ENCODE data around the gene MAK.
A peak's percentile ranks its signal among the peaks of the same experiment; 100 is the strongest.
"Not testable (repeated sequence)": the region's sequence is repeated elsewhere in the genome, so short reads cannot be mapped to it uniquely, and the experiment has no call there.

Gene MAK

GRCh38 chr6:10837995-10838793, at the start of gene MAK:
TSS of gene MAK (minus strand) at chr6:10838539. CDS start at chr6:10830648, 7,891 bp downstream.
- Histone ChIP-seq H3K4me3 (ENCODE audit: low read depth, low read length) (peak within 1 kb of the TSS; percentile 81), H3K36me3 (ENCODE audit: control insufficient read depth, insufficient read depth, low read length) (no peaks in the 10 kb centered on the region), H3K27ac (ENCODE audit: low read depth, low read length) (peak within 1 kb of the TSS; percentile 90), H3K27me3 (ENCODE audit: control insufficient read depth, insufficient read depth, low read length) (peaks cover 17% of the 10 kb centered on the region), H3K9ac (ENCODE audit: low read depth, low read length) (peak within 1 kb of the TSS; percentile 43; the same call in 1 of the 2 replicates), H3K4me1 (ENCODE audit: control insufficient read depth, insufficient read depth, low read length) (0 out of 2 replicates have a peak, but pooled peaks cover 4% of the 10 kb centered on the region), H3K9me3 (ENCODE audit: control insufficient read depth, insufficient read depth, low read length) (no peaks in the 10 kb centered on the region; the same call in 1 of the 2 replicates)

DNA sequence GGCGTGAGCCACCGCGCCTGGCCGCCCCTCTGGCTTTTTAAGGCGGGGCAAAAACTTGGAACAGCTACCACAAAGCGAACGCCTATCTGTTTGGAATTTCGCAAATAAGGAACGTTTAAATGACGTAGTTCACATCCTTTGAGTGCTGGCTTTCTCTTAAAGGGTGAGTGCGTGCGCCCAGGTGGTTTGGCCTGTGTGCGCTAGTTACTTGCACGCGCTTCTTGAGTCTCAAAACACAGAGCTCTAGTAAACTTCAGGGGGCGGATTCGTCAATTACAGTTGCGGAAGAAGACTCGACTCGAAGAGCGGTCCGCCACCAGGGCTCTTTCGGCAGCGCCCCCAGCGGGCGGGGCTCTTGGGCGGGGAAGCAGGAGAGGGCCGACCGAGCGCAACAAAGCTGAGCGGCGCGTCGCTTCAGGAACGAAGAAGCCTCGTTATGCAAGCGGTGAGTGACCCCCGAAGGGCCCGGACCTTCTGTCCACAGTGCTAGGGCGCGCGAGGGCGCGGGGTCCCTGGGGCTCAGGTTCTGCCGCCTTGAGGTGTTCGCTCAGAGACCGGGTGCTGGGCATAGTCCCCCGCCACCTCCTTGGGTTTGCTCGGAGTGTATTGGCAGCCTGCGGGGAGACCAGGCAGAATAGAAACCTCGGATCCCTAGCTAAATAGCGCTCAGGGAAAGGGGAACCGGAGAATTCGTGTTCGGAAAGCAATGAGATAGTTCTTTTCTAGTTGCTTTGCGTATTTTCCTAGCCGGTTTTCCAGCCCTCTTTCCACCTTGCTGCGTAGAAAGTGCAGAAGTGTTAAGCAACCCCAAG, 48.6 kb upstream of the MAK start, which contains the start of gene SYCP2L:
TSS of gene SYCP2L (plus strand) at position 362 of the 812 bp plus-strand sequence. CDS start at position 437, 75 bp downstream.
- Histone ChIP-seq H3K4me3 (ENCODE audit: low read depth, low read length) (peak within 1 kb of the TSS; percentile 94), H3K27me3 (ENCODE audit: control insufficient read depth, insufficient read depth, low read length) (peaks cover 46% of the 10 kb centered on the region), H3K36me3 (ENCODE audit: control insufficient read depth, insufficient read depth, low read length) (no peaks in the 10 kb centered on the region), H3K27ac (ENCODE audit: low read depth, low read length) (peak within 1 kb of the TSS; percentile 79), H3K9ac (ENCODE audit: low read depth, low read length) (peak within 1 kb of the TSS; percentile 77), H3K4me1 (ENCODE audit: control insufficient read depth, insufficient read depth, low read length) (no peaks in the 10 kb centered on the region), H3K9me3 (ENCODE audit: control insufficient read depth, insufficient read depth, low read length) (no peaks in the 10 kb centered on the region)

DNA sequence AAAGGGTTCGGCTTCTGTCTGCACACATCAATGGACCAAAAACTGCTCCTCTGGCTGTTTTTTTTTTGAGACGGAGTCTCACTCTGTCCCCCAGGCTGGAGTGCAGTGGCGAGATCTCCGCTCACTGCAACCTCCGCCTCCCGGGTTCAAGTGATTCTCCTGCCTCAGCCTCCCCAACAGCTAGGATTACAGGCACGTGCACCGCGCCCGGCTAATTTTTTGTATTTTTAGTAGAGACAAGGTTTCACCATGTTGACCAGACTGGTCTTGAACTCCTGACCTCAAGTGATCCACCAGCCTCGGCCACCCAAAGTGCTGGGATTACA, 48.0 kb upstream of the MAK start:
- peak overlapping the region; percentile 94 for H3K4me3 ChIP-seq (ENCODE audit: low read depth, low read length)
- not testable (repeated sequence) for H3K4me1 ChIP-seq (ENCODE audit: control insufficient read depth, insufficient read depth, low read length); H3K36me3 ChIP-seq (ENCODE audit: control insufficient read depth, insufficient read depth, low read length); H3K9me3 ChIP-seq (ENCODE audit: control insufficient read depth, insufficient read depth, low read length)
- H3K9ac ChIP-seq (ENCODE audit: low read depth, low read length) = peak overlapping the region; percentile 35; the same call in 1 of the 2 replicates
- peak overlapping the region; percentile 79 for H3K27ac ChIP-seq (ENCODE audit: low read depth, low read length)
- H3K27me3 ChIP-seq (ENCODE audit: control insufficient read depth, insufficient read depth, low read length) = peaks cover 52% of the 10 kb centered on the region

DNA sequence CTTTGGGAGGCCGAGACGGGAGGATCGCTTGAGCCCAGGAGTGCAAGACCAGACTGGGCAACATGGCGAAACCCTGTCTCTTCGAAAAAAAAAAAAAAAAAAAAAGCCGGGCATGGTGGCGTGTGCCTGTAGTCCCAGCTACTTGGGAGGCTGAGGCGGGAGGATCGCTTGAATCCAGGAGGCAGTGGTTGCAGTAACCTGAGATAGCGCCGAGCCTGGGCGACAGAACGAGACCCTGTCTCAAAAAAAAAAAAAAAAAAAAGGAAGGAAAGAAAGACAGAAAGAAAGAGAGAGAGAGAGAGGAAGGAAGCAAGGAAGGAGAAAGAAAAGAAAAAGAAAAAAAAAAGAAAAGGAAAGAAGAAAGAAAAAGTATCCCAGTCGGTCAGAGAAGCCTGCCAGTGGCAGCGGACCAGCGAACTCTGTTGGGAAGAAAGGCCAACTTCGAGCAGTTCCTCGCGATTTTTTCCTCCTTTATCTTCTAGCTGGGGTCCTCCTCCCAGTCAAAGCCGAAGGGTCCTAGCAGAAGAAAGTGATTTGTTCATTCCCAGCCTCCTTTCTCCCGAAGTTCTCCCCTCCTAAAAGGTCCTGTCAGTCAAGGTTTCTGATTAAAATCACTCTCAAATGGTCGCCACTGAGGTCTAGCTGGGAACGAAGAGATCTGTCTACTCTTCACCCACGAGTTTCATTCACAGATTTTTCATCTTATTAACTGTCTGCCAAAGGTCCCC, 46.1 kb upstream of the MAK start:
- Histone ChIP-seq H3K36me3 (ENCODE audit: control insufficient read depth, insufficient read depth, low read length) (no peaks in the 10 kb centered on the region), H3K4me1 (ENCODE audit: control insufficient read depth, insufficient read depth, low read length) (0 out of 2 replicates have a peak, but pooled peaks cover 4% of the 10 kb centered on the region), H3K27ac (ENCODE audit: low read depth, low read length) (no peak overlapping the region), H3K9ac (ENCODE audit: low read depth, low read length) (no peak overlapping the region), H3K4me3 (ENCODE audit: low read depth, low read length) (peak overlapping the region; percentile 68), H3K27me3 (ENCODE audit: control insufficient read depth, insufficient read depth, low read length) (peaks cover 71% of the 10 kb centered on the region), H3K9me3 (ENCODE audit: control insufficient read depth, insufficient read depth, low read length) (no peaks in the 10 kb centered on the region)

- peaks cover 75% of the 10 kb centered on the region for H3K27me3 ChIP-seq (ENCODE audit: control insufficient read depth, insufficient read depth, low read length)
- no peaks in the 10 kb centered on the region for H3K36me3 ChIP-seq (ENCODE audit: control insufficient read depth, insufficient read depth, low read length)
- no peak overlapping the region for H3K27ac ChIP-seq (ENCODE audit: low read depth, low read length)
- H3K9me3 ChIP-seq (ENCODE audit: control insufficient read depth, insufficient read depth, low read length) = no peaks in the 10 kb centered on the region
- H3K4me1 ChIP-seq (ENCODE audit: control insufficient read depth, insufficient read depth, low read length) = 0 out of 2 replicates have a peak, but pooled peaks cover 4% of the 10 kb centered on the region
- peak overlapping the region; percentile 68 for H3K4me3 ChIP-seq (ENCODE audit: low read depth, low read length)
- no peak overlapping the region for H3K9ac ChIP-seq (ENCODE audit: low read depth, low read length)
Measured at GRCh38 chr6:10883312-10884244, 45.2 kb upstream of the MAK start.

DNA sequence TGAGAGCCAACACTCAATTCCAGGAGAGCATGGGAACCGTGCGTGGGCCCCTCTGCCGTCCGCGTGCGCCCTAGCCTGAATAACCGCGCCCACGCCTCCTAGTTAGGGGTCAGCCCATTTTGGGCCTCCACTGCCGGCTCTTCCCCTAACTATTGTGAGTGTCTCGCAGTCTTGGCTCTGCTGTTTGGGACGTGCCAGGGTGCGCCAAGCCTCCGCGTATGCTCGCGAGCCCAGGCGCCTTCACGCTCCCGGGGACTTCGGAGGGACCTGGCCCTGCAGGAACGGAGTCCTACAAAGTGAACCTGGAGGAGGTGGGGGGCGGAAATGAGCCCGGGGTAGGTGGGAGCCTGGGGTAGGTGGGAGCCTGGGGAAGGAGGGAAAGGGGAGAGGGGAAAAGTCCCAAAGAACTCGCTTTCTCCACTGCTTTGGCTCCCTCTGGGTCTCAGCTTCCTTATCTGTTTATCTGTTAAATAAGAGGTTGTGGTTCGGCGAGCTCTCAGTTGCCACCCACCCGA, 44.4 kb upstream of the MAK start:
- H3K27me3 ChIP-seq (ENCODE audit: control insufficient read depth, insufficient read depth, low read length) = peaks cover 73% of the 10 kb centered on the region
- no peak overlapping the region for H3K27ac ChIP-seq (ENCODE audit: low read depth, low read length)
- no peaks in the 10 kb centered on the region for H3K9me3 ChIP-seq (ENCODE audit: control insufficient read depth, insufficient read depth, low read length)
- H3K4me1 ChIP-seq (ENCODE audit: control insufficient read depth, insufficient read depth, low read length) = 0 out of 2 replicates have a peak, but pooled peaks cover 4% of the 10 kb centered on the region
- H3K4me3 ChIP-seq (ENCODE audit: low read depth, low read length) = peak overlapping the region; percentile 68
- H3K36me3 ChIP-seq (ENCODE audit: control insufficient read depth, insufficient read depth, low read length) = no peaks in the 10 kb centered on the region
- no peak overlapping the region for H3K9ac ChIP-seq (ENCODE audit: low read depth, low read length)

GRCh38 chr6:10882253-10882630, 43.9 kb upstream of the MAK start:
- peak overlapping the region; percentile 68 for H3K4me3 ChIP-seq (ENCODE audit: low read depth, low read length)
- H3K27ac ChIP-seq (ENCODE audit: low read depth, low read length); H3K9ac ChIP-seq (ENCODE audit: low read depth, low read length); H3K9me3 ChIP-seq (ENCODE audit: control insufficient read depth, insufficient read depth, low read length); H3K4me1 ChIP-seq (ENCODE audit: control insufficient read depth, insufficient read depth, low read length); H3K36me3 ChIP-seq (ENCODE audit: control insufficient read depth, insufficient read depth, low read length): not testable (repeated sequence)
- peaks cover 72% of the 10 kb centered on the region for H3K27me3 ChIP-seq (ENCODE audit: control insufficient read depth, insufficient read depth, low read length)

- no peak overlapping the region for H3K9ac ChIP-seq (ENCODE audit: low read depth, low read length)
- H3K27ac ChIP-seq (ENCODE audit: low read depth, low read length) = no peak overlapping the region
- H3K9me3 ChIP-seq (ENCODE audit: control insufficient read depth, insufficient read depth, low read length) = no peaks in the 10 kb centered on the region
- H3K36me3 ChIP-seq (ENCODE audit: control insufficient read depth, insufficient read depth, low read length) = no peaks in the 10 kb centered on the region
- H3K27me3 ChIP-seq (ENCODE audit: control insufficient read depth, insufficient read depth, low read length) = peaks cover 63% of the 10 kb centered on the region
- H3K4me1 ChIP-seq (ENCODE audit: control insufficient read depth, insufficient read depth, low read length) = 0 out of 2 replicates have a peak, but pooled peaks cover 4% of the 10 kb centered on the region
- H3K4me3 ChIP-seq (ENCODE audit: low read depth, low read length) = no peak overlapping the region
Measured at GRCh38 chr6:10880366-10880765, 42.0 kb upstream of the MAK start.

- Histone ChIP-seq H3K9me3 (ENCODE audit: control insufficient read depth, insufficient read depth, low read length) (no peaks in the 10 kb centered on the region), H3K27ac (ENCODE audit: low read depth, low read length) (no peak overlapping the region), H3K27me3 (ENCODE audit: control insufficient read depth, insufficient read depth, low read length) (peaks cover 38% of the 10 kb centered on the region), H3K4me1 (ENCODE audit: control insufficient read depth, insufficient read depth, low read length) (0 out of 2 replicates have a peak, but pooled peaks cover 4% of the 10 kb centered on the region), H3K9ac (ENCODE audit: low read depth, low read length) (no peak overlapping the region), H3K36me3 (ENCODE audit: control insufficient read depth, insufficient read depth, low read length) (no peaks in the 10 kb centered on the region), H3K4me3 (ENCODE audit: low read depth, low read length) (no peak overlapping the region)
Measured at GRCh38 chr6:10877871-10878270, 39.5 kb upstream of the MAK start.

GRCh38 chr6:10877012-10877411, 38.7 kb upstream of the MAK start:
- no peaks in the 10 kb centered on the region for H3K36me3 ChIP-seq (ENCODE audit: control insufficient read depth, insufficient read depth, low read length)
- 0 out of 2 replicates have a peak, but pooled peaks cover 4% of the 10 kb centered on the region for H3K4me1 ChIP-seq (ENCODE audit: control insufficient read depth, insufficient read depth, low read length)
- no peak overlapping the region for H3K4me3 ChIP-seq (ENCODE audit: low read depth, low read length)
- no peak overlapping the region for H3K9ac ChIP-seq (ENCODE audit: low read depth, low read length)
- H3K9me3 ChIP-seq (ENCODE audit: control insufficient read depth, insufficient read depth, low read length) = no peaks in the 10 kb centered on the region
- H3K27ac ChIP-seq (ENCODE audit: low read depth, low read length) = no peak overlapping the region
- H3K27me3 ChIP-seq (ENCODE audit: control insufficient read depth, insufficient read depth, low read length) = peaks cover 30% of the 10 kb centered on the region
